WERI-Rb-1 (cell line): ENCODE data around the gene GRIA1.

Source experiments
- DNase-seq: peaks from one replicate; pipeline ENCODE4 v3.0.0-alpha.2; 2020
- H3K27ac ChIP-seq: fragments of 250-450 bp; sonication (Bioruptor Pico); 2 replicates; pipeline ENCODE4 v1.5.1; 2020; ENCODE audit warnings: mild to moderate bottlenecking, moderate library complexity
- H3K27me3 ChIP-seq: fragments of 250-450 bp; sonication (Bioruptor Pico); 2 replicates; pipeline ENCODE4 v1.5.1; 2021; ENCODE audit warnings: mild to moderate bottlenecking, low read depth, moderate library complexity; ENCODE audit not compliant: insufficient read depth, severe bottlenecking
- H3K36me3 ChIP-seq: fragments of 250-450 bp; sonication (Bioruptor Pico); 2 replicates; pipeline ENCODE4 v1.5.1; 2020; ENCODE audit warnings: mild to moderate bottlenecking, moderate library complexity
- H3K4me3 ChIP-seq: 2 replicates; pipeline ENCODE4 v1.5.1; 2011; ENCODE audit warnings: low read depth, mild to moderate bottlenecking, control low read depth, low read length
- H3K9me3 ChIP-seq: fragments of 250-450 bp; sonication (Bioruptor Pico); 2 replicates; pipeline ENCODE4 v1.5.1; 2021; ENCODE audit warnings: mild to moderate bottlenecking, moderate library complexity; ENCODE audit not compliant: severe bottlenecking
- TF ChIP-seq, protein P1 (sequence below): IDR thresholded peaks from 2 replicates; pipeline ENCODE4 v1.5.1; 2011; ENCODE audit warnings: low read depth, mild to moderate bottlenecking, control low read depth, inconsistent platforms, low read length

Gene GRIA1

DNA sequence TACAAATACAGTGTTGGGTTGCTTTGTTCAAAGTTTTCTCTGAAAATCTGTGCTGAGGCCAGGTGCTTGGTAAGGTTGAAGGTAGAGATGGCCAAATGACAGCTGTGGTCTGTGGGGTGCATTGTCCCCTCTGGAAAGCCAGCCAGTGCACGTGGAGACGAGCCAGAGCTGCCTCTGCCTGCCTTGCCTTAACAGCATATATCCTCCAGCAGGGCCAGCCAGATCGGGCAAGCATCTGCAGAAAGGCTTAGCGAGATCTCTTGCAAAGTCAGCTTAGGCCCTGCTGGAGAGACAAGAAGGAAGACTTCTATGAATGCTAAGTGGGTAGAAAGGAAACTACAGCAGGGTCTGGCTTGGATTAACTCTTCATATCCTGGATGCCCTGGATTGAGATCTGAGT, 49.5 kb downstream of the GRIA1 start:
- Histone ChIP-seq H3K27ac (0 out of 2 replicates have a peak overlapping the region, but pooled peaks have one; percentile 12), H3K36me3 (no peaks in the 10 kb centered on the region), H3K27me3 (no peaks in the 10 kb centered on the region), H3K4me3 (no peak overlapping the region), H3K9me3 (no peaks in the 10 kb centered on the region)
- TF ChIP-seq, protein P1, sequence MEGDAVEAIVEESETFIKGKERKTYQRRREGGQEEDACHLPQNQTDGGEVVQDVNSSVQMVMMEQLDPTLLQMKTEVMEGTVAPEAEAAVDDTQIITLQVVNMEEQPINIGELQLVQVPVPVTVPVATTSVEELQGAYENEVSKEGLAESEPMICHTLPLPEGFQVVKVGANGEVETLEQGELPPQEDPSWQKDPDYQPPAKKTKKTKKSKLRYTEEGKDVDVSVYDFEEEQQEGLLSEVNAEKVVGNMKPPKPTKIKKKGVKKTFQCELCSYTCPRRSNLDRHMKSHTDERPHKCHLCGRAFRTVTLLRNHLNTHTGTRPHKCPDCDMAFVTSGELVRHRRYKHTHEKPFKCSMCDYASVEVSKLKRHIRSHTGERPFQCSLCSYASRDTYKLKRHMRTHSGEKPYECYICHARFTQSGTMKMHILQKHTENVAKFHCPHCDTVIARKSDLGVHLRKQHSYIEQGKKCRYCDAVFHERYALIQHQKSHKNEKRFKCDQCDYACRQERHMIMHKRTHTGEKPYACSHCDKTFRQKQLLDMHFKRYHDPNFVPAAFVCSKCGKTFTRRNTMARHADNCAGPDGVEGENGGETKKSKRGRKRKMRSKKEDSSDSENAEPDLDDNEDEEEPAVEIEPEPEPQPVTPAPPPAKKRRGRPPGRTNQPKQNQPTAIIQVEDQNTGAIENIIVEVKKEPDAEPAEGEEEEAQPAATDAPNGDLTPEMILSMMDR: no peak
- peak; percentile 82 for DNase-seq

DNA sequence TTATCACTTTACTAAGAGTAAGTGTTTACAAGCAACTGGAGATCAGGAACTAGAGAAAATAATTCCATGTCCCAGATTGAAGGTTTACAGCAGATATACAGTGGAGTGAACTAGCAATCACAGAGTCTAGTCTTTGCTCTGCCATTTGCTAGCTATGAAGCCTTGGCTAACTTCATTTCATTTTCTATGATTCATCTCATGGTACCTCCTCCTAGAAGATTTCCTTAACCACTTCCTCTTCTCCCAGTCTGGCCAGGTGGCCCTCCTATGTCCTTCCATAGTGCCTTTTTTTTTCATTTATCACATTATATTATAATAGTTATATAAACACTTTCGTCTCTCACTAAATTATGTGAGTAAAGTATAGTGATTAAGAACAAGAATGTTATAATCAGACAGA, 52.1 kb downstream of the GRIA1 start:
- TF ChIP-seq, protein P1: no peak
- Histone ChIP-seq H3K27me3 (no peaks in the 10 kb centered on the region), H3K9me3 (no peaks in the 10 kb centered on the region), H3K4me3 (no peak overlapping the region), H3K36me3 (no peaks in the 10 kb centered on the region), H3K27ac (no peak overlapping the region)
- DNase-seq: no peak

DNA sequence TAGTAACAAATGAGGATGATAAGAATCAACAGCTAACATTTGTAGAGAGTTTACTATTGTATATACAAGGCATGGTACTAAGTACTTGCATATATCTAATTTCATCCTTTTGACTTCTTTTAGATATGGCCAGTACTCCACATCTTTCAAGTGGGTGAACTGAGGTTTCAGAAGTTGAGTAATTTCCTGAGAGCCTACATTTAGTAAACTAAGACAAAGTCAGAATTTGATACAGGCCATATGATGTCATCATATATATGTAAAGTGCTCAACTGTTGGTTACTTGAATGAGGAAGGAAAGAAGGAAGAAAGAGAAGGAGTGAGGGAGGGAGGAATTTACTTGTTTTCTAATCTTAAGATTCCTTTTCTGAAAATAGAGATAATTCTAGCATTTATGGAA, 52.8 kb downstream of the GRIA1 start:
- TF ChIP-seq, protein P1: no peak
- no peaks in the 10 kb centered on the region for H3K27me3 ChIP-seq
- H3K4me3 ChIP-seq: no peak overlapping the region
- no peak for DNase-seq
- H3K36me3 ChIP-seq: no peaks in the 10 kb centered on the region
- no peak overlapping the region for H3K27ac ChIP-seq
- no peaks in the 10 kb centered on the region for H3K9me3 ChIP-seq

DNA sequence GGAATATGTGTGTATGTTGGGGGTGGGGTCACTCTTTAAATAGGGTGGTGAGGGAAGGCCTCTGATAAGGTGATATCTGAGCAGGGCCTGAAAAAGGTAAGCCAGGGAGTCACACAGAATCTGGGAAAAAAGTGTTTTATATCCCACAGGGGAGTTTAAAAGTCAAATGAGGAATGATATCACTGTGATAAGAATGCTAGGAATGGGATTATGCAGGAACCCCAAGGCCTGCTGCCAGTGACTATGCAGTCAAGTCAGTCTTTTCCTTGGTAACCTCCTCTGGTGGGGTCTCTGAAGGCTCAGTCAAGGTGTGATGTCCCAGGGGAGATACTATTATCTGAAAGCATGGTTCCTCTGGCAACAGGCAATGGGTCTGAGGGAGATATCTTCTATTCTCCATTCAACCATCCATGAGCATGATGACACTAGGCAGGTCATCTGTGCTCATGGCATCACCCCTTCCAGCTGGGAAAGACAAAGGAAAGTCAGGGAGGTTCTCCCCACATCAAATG, 53.5 kb downstream of the GRIA1 start:
- DNase-seq: no peak
- Histone ChIP-seq H3K27me3 (no peaks in the 10 kb centered on the region), H3K9me3 (no peaks in the 10 kb centered on the region), H3K27ac (no peak overlapping the region), H3K36me3 (no peaks in the 10 kb centered on the region), H3K4me3 (no peak overlapping the region)
- TF ChIP-seq, protein P1: no peak

DNA sequence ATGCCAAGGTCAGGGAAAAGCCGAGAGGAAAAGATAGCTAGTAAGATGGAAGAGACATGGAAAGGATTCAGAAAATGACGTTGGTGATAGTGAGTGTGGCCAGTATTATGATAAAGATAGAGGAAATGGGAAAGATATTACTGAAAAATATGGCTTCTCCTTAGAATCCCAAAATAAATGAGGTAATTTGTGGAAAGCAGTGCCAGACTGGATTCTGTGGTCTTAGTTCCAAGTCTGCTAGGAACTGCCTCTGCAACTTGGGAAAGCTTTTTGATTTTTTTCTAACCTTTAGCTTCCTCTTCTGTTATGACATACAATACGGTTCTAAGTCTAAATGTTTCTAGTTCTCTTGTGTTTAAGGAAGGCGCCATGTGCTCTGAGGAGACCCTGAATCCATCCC, 54.2 kb downstream of the GRIA1 start:
- Histone ChIP-seq H3K9me3 (no peaks in the 10 kb centered on the region), H3K27me3 (no peaks in the 10 kb centered on the region), H3K4me3 (no peak overlapping the region), H3K36me3 (no peaks in the 10 kb centered on the region), H3K27ac (no peak overlapping the region)
- DNase-seq: no peak
- TF ChIP-seq, protein P1: no peak

DNA sequence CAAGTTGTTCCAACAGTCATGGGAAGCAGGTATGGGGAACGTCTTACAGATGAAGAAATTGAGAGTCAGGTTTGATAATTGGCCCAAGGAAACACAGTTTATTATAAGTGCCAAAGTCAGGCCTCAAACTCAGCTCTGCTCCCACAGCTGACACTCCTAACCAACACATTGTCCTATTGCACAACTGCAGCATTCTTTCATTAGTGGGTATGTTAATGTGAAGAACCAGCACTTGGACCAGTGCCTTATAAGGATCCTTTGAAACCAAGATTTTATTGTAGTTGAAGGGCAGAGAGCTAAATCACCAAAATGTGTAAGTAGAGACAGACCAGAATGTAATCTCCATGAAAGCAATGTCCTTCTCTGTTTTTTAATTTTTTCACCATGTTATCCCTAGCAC, 56.1 kb downstream of the GRIA1 start:
- DNase-seq: no peak
- Histone ChIP-seq H3K27ac (no peak overlapping the region), H3K27me3 (no peaks in the 10 kb centered on the region), H3K4me3 (no peak overlapping the region), H3K9me3 (no peaks in the 10 kb centered on the region), H3K36me3 (no peaks in the 10 kb centered on the region)
- TF ChIP-seq, protein P1: no peak
